K562 (cell line): ENCODE measurements around the gene CHKB. TPM values are rescaled to one million over a fixed set of nuclear protein-coding genes. Genes with fewer than 3 reads are reported as not detected.
A peak's percentile ranks its signal among the peaks of the same experiment; 100 is the strongest.

Experiments
- AFF4 ChIP-seq: sonication (generic); formaldehyde crosslinking; IDR thresholded peaks from 2 replicates; pipeline ENCODE4 v1.8.0; 2023; ENCODE audit warnings: mild to moderate bottlenecking, missing genetic modification reagents
- CBFA2T2 ChIP-seq: fragments of 450-650 bp; conservative IDR thresholded peaks from 2 replicates; pipeline ENCODE4 v1.6.1; 2017; ENCODE audit warnings: mild to moderate bottlenecking
- CXXC5 ChIP-seq: fragments of 250-450 bp; sonication (Bioruptor Pico); IDR thresholded peaks from 2 replicates; pipeline ENCODE4 v1.8.0; 2022; ENCODE audit warnings: inconsistent platforms, mild to moderate bottlenecking, moderate library complexity
- MTA3 ChIP-seq: fragments of 450-650 bp; formaldehyde crosslinking; IDR thresholded peaks from 2 replicates; pipeline ENCODE4 v1.6.1; 2017; ENCODE audit warnings: mild to moderate bottlenecking, borderline replicate concordance
- SRF ChIP-seq, 2 experiments: fragments of 250-450, 450-650 bp in 1 of 2; sonication (Bioruptor Pico) in 1 of 2; sonication (generic) in 1 of 2; formaldehyde crosslinking; IDR thresholded peaks; 2 replicates each; pipeline versions ENCODE4 v1.5.0 to v1.5.1; 2020 to 2022; ENCODE audit warnings: mild to moderate bottlenecking in 1 of 2, missing genetic modification reagents in 1 of 2
- TBP ChIP-seq: optimal IDR thresholded peaks from 2 replicates; pipeline ENCODE3; 2011; ENCODE audit warnings: low read depth, low read length, improper control_type of control experiment
- TFAP4 ChIP-seq: sonication (generic); formaldehyde crosslinking; IDR thresholded peaks from 2 replicates; pipeline ENCODE4 v1.8.0; 2022; ENCODE audit warnings: missing genetic modification reagents, mild to moderate bottlenecking, moderate library complexity, borderline replicate concordance
- ZNF184 ChIP-seq: sonication (generic); formaldehyde crosslinking; IDR thresholded peaks from 2 replicates; pipeline ENCODE4 v1.5.0; 2020; ENCODE audit warnings: missing genetic modification reagents
- ZNF253 ChIP-seq: fragments of 250-450 bp; sonication (Bioruptor Pico); conservative IDR thresholded peaks from 2 replicates; pipeline ENCODE4 v1.6.1; 2021; ENCODE audit warnings: mild to moderate bottlenecking
- ZNF263 ChIP-seq: sonication (generic); formaldehyde crosslinking; IDR thresholded peaks from 2 replicates; pipeline ENCODE4 v1.8.0; 2022; ENCODE audit warnings: mild to moderate bottlenecking, missing genetic modification reagents, borderline replicate concordance
- polyA plus RNA-seq, 8 experiments: library from polyadenylated mRNA; depleted of rRNA in 4 of 8; stranded (reverse) in 5 of 8; unstranded in 3 of 8; fragments of >200 nt; fragmentation: Nextera tagmentation in 2 of 8; fragmentation: Illumina TruSeq in 1 of 8; extraction: Ambion mirVana in 2 of 8; extraction: Trizol in 1 of 8; gene quantifications; 2 replicates each; pipeline versions ENCODE4 v1.2.1 to v1.2.3, GENCODE V29; 2011 to 2014; ENCODE audit warnings: inconsistent platforms in 1 of 8, missing spikeins in 1 of 8
- total RNA-seq, 7 experiments: library from RNA; depleted of rRNA in 6 of 7; stranded (reverse); fragments of >200 nt in 6 of 7; fragmentation: Illumina TruSeq in 2 of 7; extraction: Trizol in 2 of 7; gene quantifications; 2 replicates each; pipeline versions ENCODE4 v1.2.1 to v1.2.3, GENCODE V29; 2011 to 2021; ENCODE audit warnings: low replicate concordance in 1 of 7
- TF ChIP-seq, protein P1 (sequence below): fragments of 250-450 bp; sonication (Bioruptor Pico); IDR thresholded peaks from 2 replicates; pipeline ENCODE4 v1.8.0; 2022; ENCODE audit warnings: inconsistent platforms, mild to moderate bottlenecking, moderate library complexity, borderline replicate concordance
- TF ChIP-seq, protein P2 (sequence below), 2 experiments: IDR thresholded peaks; 2 replicates each; pipeline ENCODE4 v1.6.1; 2011; ENCODE audit warnings: borderline replicate concordance in 1 of 2, control low read depth in 1 of 2, low read depth in 1 of 2, low read length in 1 of 2, mild to moderate bottlenecking in 1 of 2, mixed read lengths in 1 of 2, moderate library complexity in 1 of 2; ENCODE audit not compliant: insufficient read depth in 1 of 2, insufficient read length in 1 of 2, poor library complexity in 1 of 2, severe bottlenecking in 1 of 2; ENCODE audit errors: extremely low read depth in 1 of 2
- TF ChIP-seq, protein P3 (sequence below), 2 experiments: fragments of 450-650 bp; conservative IDR thresholded peaks; 2 replicates each; pipeline ENCODE4 v1.6.1; 2017; ENCODE audit warnings: mild to moderate bottlenecking in 2 of 2, moderate library complexity in 2 of 2
- TF ChIP-seq, protein P4 (sequence below), 2 experiments: fragments of 450-650 bp in 1 of 2; sonication (generic) in 1 of 2; formaldehyde crosslinking; conservative IDR thresholded peaks; 2 replicates each; pipeline versions ENCODE4 v1.4.0 to v1.8.1; 2020 to 2022; ENCODE audit warnings: mild to moderate bottlenecking in 1 of 2, missing genetic modification reagents in 1 of 2

Gene CHKB
- total and polyA plus RNA-seq, 9 of the 15 experiments (the other 6 are each of a cell fraction or from before 2014, with no cell fraction given) = 2.7 to 31.0 (median 11.0) TPM

GRCh38 chr22:50562523-50563412 lies 19.9 kb downstream of the CHKB start, which contains the start of gene SYCE3 (continued):
- TF ChIP-seq AFF4 (CRISPR knock-in tag) (no peak), SRF (CRISPR knock-in tag; IDR thresholded peaks at IDR 0.05) (peak in 1 of 2 experiments; percentile 83; a peak in 2 of 4 replicates), ZNF184 (CRISPR knock-in tag) (no peak), CBFA2T2 (no peak), ZNF263 (CRISPR knock-in tag) (no peak), ZNF253 (CRISPR knock-in tag) (no peak), MTA3 (peak; percentile 68; the same call in 1 of the 2 replicates), TBP (peak; percentile 9), CXXC5 (CRISPR knock-in tag) (peak; percentile 40; the same call in 1 of the 2 replicates), TFAP4 (peak; percentile 59)
- TF ChIP-seq, protein P1, sequence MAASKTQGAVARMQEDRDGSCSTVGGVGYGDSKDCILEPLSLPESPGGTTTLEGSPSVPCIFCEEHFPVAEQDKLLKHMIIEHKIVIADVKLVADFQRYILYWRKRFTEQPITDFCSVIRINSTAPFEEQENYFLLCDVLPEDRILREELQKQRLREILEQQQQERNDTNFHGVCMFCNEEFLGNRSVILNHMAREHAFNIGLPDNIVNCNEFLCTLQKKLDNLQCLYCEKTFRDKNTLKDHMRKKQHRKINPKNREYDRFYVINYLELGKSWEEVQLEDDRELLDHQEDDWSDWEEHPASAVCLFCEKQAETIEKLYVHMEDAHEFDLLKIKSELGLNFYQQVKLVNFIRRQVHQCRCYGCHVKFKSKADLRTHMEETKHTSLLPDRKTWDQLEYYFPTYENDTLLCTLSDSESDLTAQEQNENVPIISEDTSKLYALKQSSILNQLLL = no peak
- TF ChIP-seq, protein P2, sequence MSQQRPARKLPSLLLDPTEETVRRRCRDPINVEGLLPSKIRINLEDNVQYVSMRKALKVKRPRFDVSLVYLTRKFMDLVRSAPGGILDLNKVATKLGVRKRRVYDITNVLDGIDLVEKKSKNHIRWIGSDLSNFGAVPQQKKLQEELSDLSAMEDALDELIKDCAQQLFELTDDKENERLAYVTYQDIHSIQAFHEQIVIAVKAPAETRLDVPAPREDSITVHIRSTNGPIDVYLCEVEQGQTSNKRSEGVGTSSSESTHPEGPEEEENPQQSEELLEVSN (IDR thresholded peaks at IDR 0.05; ENCODE audit: borderline replicate concordance in 1 of 2, extremely low read depth in 1 of 2, insufficient read depth in 1 of 2, insufficient read length in 1 of 2, low read depth in 1 of 2, low read length in 1 of 2, poor library complexity in 1 of 2, severe bottlenecking in 1 of 2) = peak in 1 of 2 experiments; percentile 35
- TF ChIP-seq, protein P3, sequence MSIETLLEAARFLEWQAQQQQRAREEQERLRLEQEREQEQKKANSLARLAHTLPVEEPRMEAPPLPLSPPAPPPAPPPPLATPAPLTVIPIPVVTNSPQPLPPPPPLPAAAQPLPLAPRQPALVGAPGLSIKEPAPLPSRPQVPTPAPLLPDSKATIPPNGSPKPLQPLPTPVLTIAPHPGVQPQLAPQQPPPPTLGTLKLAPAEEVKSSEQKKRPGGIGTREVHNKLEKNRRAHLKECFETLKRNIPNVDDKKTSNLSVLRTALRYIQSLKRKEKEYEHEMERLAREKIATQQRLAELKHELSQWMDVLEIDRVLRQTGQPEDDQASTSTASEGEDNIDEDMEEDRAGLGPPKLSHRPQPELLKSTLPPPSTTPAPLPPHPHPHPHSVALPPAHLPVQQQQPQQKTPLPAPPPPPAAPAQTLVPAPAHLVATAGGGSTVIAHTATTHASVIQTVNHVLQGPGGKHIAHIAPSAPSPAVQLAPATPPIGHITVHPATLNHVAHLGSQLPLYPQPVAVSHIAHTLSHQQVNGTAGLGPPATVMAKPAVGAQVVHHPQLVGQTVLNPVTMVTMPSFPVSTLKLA (conservative IDR thresholded peaks at IDR 0.05) = peak; percentile 32 to 56; a peak in 2 of 4 replicates
- TF ChIP-seq, protein P4, sequence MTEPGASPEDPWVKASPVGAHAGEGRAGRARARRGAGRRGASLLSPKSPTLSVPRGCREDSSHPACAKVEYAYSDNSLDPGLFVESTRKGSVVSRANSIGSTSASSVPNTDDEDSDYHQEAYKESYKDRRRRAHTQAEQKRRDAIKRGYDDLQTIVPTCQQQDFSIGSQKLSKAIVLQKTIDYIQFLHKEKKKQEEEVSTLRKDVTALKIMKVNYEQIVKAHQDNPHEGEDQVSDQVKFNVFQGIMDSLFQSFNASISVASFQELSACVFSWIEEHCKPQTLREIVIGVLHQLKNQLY (CRISPR knock-in tag; conservative IDR thresholded peaks at IDR 0.05) = no peak
